Choroid plexus epithelial cell (primary cell): Measurements from ENCODE around the gene TMEM39B.
A peak's percentile ranks its signal among the peaks of the same experiment; 100 is the strongest.
"Not testable (repeated sequence)": the region's sequence is repeated elsewhere in the genome, so short reads cannot be mapped to it uniquely, and the experiment has no call there.

Experiments
- DNase-seq: peaks from one replicate; pipeline ENCODE4 v3.0.0-alpha.2; 2010; ENCODE audit warnings: low read depth
- H3K4me3 ChIP-seq: 2 replicates; pipeline ENCODE4 v1.5.1; 2011; ENCODE audit warnings: low read depth, mild to moderate bottlenecking, control low read depth, low read length, moderate library complexity
- TF ChIP-seq, protein P1 (sequence below): conservative IDR thresholded peaks from 2 replicates; pipeline ENCODE4 v1.5.1; 2011; ENCODE audit warnings: low read depth, mild to moderate bottlenecking, control low read depth, inconsistent platforms, low read length, moderate library complexity

The TMEM39B gene

DNA sequence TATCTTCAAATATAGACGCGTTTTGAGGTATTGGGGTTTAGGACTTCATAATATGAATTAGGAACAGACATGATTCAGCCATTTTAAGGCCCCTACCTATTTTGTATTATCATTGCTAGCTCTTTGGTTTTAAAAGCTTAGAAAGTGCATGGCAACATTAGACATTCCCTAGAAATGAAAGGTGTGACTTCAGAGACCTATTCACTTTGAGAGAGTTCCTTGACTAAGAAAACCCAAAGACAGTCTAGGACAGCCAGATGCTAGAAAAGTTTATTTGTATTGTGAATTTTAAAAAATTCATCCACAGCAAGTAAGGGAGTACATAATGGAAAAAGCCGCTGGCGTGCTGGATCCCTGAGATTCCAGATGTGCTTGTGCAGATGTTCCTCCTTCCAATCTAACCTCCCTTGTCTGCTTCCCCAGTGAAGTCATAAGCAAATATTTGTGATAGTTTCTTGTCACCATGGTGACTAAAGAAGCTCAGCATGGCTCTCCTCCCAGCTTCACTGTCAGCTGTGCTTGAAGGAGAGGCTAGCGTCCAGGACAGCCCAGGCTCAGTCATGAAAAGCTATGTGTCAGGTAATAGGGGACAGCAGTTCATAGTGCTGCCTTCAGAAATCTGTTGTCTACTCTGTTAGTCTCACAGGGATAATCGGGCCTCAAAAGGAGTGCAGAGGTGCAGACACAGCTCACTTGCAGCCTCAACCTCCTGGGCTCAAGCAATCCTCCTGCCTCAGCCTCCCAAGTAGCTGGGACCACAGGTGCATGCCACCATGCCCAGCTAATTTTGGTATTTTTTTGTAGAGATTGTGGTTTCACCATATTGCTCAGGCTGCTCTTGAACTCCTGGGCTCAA lies 69.9 kb downstream of the TMEM39B start:
- DNase-seq = peak; percentile 87
- TF ChIP-seq, protein P1, sequence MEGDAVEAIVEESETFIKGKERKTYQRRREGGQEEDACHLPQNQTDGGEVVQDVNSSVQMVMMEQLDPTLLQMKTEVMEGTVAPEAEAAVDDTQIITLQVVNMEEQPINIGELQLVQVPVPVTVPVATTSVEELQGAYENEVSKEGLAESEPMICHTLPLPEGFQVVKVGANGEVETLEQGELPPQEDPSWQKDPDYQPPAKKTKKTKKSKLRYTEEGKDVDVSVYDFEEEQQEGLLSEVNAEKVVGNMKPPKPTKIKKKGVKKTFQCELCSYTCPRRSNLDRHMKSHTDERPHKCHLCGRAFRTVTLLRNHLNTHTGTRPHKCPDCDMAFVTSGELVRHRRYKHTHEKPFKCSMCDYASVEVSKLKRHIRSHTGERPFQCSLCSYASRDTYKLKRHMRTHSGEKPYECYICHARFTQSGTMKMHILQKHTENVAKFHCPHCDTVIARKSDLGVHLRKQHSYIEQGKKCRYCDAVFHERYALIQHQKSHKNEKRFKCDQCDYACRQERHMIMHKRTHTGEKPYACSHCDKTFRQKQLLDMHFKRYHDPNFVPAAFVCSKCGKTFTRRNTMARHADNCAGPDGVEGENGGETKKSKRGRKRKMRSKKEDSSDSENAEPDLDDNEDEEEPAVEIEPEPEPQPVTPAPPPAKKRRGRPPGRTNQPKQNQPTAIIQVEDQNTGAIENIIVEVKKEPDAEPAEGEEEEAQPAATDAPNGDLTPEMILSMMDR = no peak
- no peak overlapping the region for H3K4me3 ChIP-seq

DNA sequence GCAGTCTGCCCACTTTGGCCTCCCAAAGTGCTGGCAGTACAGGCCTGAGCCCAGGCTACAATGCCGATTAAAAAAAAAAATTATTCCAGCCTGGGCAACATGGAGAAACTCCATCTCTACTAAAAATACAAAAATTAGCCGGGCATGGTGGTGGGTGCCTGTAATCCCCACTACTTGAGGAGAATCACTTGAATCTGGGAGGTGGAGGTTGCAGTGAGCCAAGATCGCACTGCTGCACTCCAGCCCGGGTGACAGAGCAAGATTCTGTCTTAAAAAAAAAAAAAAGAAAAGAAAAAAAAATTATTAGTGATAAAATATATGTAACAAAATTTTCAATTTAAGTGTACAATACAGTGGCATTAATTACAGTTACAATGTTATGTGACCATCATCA lies 70.6 kb downstream of the TMEM39B start:
- not testable (repeated sequence) for H3K4me3 ChIP-seq, DNase-seq

DNA sequence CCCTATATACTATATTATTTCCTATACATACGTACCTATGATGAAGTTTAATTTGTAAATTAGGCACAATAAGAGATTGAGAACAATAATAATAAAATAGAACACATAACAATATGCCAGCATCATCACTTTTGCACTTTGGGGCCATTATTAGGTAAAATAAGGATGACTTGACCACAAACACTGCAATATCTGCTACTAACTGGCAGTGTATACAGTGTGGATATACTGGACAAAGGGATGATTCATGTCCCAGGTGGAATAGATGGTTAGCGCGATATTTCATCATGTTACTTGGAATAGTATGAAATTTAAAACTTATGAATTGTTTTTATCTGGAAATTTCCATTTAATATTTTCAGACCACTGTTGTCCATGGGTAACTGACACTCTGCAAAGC lies 71.3 kb downstream of the TMEM39B start:
- no peak overlapping the region for H3K4me3 ChIP-seq

DNA sequence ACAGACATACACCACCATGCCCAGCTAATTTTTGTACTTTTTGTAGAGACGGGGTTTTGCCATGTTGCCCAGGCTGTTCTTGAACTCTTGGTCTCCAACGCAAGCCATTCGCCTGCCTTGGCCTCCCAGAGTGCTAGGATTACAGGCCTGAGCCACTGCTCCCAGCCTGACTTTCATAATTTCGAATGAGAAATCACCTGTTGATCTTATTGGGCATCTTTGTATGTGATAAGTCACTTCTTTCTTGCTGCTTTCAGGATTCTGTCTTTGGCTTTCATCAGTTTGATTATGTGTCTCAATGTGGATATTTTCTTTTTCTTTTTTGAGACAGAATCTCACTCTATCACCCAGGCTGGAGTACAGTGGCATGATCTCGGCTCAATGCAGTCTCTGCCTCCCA lies 75.1 kb downstream of the TMEM39B start:
- H3K4me3 ChIP-seq, DNase-seq: not testable (repeated sequence)

More for the DNA sequence above, 71.3 kb downstream of the TMEM39B start:
- TF ChIP-seq, protein P1 = no peak
- no peak for DNase-seq

DNA sequence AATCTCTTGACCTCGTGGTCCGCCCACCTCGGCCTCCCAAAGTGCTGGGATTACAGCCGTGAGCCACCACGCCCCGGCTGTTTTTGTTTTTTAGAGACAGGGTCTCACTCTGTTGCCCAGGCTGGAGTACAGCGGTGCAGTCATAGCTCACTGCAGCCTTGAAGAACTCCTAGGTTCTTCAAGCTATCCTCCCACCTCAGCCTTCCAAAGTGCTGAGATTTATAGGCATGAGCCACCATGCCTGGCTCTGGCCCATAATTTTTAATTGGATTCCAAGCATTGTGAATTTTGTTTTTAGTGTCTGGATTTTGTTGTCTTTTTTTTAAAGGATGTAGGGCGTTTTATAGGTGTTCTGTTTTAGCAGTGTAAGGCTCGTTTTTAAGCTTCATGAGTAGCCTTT lies 78.1 kb downstream of the TMEM39B start:
- TF ChIP-seq, protein P1 = no peak
- DNase-seq = no peak

DNA sequence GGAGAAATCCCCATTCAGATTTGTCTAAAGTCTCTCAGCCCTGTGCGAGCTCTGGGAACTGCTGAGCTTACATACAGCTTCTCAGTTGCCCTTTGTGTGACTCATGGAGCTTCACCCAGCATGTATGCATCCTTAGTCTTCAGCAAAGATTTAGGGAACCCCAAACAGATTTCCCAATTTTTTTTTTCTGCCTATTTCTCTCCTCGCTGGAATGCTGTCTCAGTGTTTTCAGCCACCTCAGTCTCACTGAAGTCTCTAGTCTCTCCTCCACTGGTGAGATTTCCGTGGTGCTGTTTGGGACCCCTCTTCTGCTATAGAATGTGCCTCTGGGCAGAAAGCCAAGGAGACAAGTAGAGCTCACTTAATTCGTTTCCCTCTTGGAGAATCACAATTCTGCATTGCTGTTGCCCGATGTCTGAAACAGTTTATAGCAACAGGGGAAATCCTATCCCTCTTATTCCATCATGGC lies 78.6 kb downstream of the TMEM39B start:
- DNase-seq = peak; percentile 82
- H3K4me3 ChIP-seq = no peak overlapping the region

More for the DNA sequence above, 78.1 kb downstream of the TMEM39B start:
- no peak overlapping the region for H3K4me3 ChIP-seq

More for the DNA sequence above, 78.6 kb downstream of the TMEM39B start:
- TF ChIP-seq, protein P1 = no peak
